NCI-H460 (cell line): ENCODE data around the gene LYRM1. TPM values are rescaled to one million over a fixed set of nuclear protein-coding genes. Genes with fewer than 3 reads are reported as not detected.
"Not testable (repeated sequence)": the region's sequence is repeated elsewhere in the genome, so short reads cannot be mapped to it uniquely, and the experiment has no call there.

Experiments used
- DNase-seq: peaks from one replicate; pipeline ENCODE4 v3.0.0-alpha.2; 2016; ENCODE audit warnings: low read depth; ENCODE audit errors: extremely low read depth
- polyA plus RNA-seq: library from polyadenylated mRNA; depleted of rRNA; stranded (reverse); fragments of >200 nt; gene quantifications from 2 replicates; pipeline ENCODE4 v1.2.3, GENCODE V29; 2014; cell fraction: nucleus; rRNA removed
- total RNA-seq: library from RNA; depleted of rRNA; stranded (reverse); fragments of >200 nt; shearing (Covaris generic); gene quantifications from 2 replicates; pipeline ENCODE4 v1.2.3, GENCODE V29; 2014; rRNA removed

LYRM1 gene
- total RNA-seq: 72.7 and 74.2 TPM in 2 replicates
- polyA plus RNA-seq: 36.4 and 60.3 TPM in 2 replicates

GRCh38 chr16:20900299-20901067, at the start of gene LYRM1, which contains the start of gene DCUN1D3:
Gene LYRM1 (plus strand): TSS chr16:20900771. CDS start chr16:20915556, 14,785 bp downstream.
Gene DCUN1D3 (minus strand): TSS chr16:20900358. CDS start chr16:20862538, 37,820 bp downstream.
- DNase-seq: peak; percentile 98

GRCh38 chr16:20850981-20851380, 49.6 kb upstream of the LYRM1 start:
- DNase-seq: no peak

GRCh38 chr16:20851601-20852000, 49.0 kb upstream of the LYRM1 start:
- DNase-seq: peak; percentile 47

GRCh38 chr16:20853143-20853542, 47.4 kb upstream of the LYRM1 start:
- no peak for DNase-seq

GRCh38 chr16:20853981-20854620, 46.5 kb upstream of the LYRM1 start:
- DNase-seq: no peak

GRCh38 chr16:20854963-20855362, 45.6 kb upstream of the LYRM1 start:
- DNase-seq: no peak

GRCh38 chr16:20857281-20857680, 43.3 kb upstream of the LYRM1 start:
- no peak for DNase-seq

GRCh38 chr16:20859229-20859628, 41.3 kb upstream of the LYRM1 start:
- no peak for DNase-seq

GRCh38 chr16:20859699-20860098, 40.9 kb upstream of the LYRM1 start:
- DNase-seq: no peak

- no peak for DNase-seq
Observed at GRCh38 chr16:20860361-20860760, 40.2 kb upstream of the LYRM1 start.

GRCh38 chr16:20860995-20861394, 39.6 kb upstream of the LYRM1 start:
- not testable (repeated sequence) for DNase-seq

GRCh38 chr16:20862162-20862960, 38.2 kb upstream of the LYRM1 start:
- no peak for DNase-seq

GRCh38 chr16:20864376-20864775, 36.2 kb upstream of the LYRM1 start:
- not testable (repeated sequence) for DNase-seq

GRCh38 chr16:20865420-20866131, 35.0 kb upstream of the LYRM1 start:
- no peak for DNase-seq

- DNase-seq: peak; percentile 15
Observed at GRCh38 chr16:20866145-20866772, 34.3 kb upstream of the LYRM1 start.

- no peak for DNase-seq
Observed at GRCh38 chr16:20866801-20867200, 33.8 kb upstream of the LYRM1 start.

GRCh38 chr16:20867585-20867984, 33.0 kb upstream of the LYRM1 start:
- DNase-seq: no peak

- DNase-seq: no peak
Observed at GRCh38 chr16:20868890-20869289, 31.7 kb upstream of the LYRM1 start.

- DNase-seq: no peak
Observed at GRCh38 chr16:20870122-20870820, 30.3 kb upstream of the LYRM1 start.
